Astrocyte of the cerebellum (primary cell): ENCODE measurements around the gene GLP1R.

Experiments used
- DNase-seq: peaks from one replicate; pipeline ENCODE4 v3.0.0-alpha.2; 2011; ENCODE audit warnings: low read depth
- H3K4me3 ChIP-seq: 2 replicates; pipeline ENCODE4 v1.5.1; 2011; ENCODE audit warnings: mild to moderate bottlenecking, low read depth, low read length, moderate library complexity
- CTCF ChIP-seq: IDR thresholded peaks from 2 replicates; pipeline ENCODE4 v1.5.1; 2012; ENCODE audit warnings: low read length, low read depth, moderate library complexity, mild to moderate bottlenecking; ENCODE audit errors: missing control alignments
- in situ Hi-C: cut with HindIII; loops from 2 replicates; pipeline ENCODE4 v1.10.0; 2017; ENCODE audit warnings: low sequenced_read_pairs

GLP1R gene

GRCh38 chr6:39065561-39065960, 17.0 kb downstream of the GLP1R start:
- no peak for DNase-seq
- in situ Hi-C loops = no loop called here
- TF ChIP-seq CTCF = no peak
- H3K4me3 ChIP-seq = no peak overlapping the region

GRCh38 chr6:39068391-39068790, 19.8 kb downstream of the GLP1R start:
- no peak overlapping the region for H3K4me3 ChIP-seq
- in situ Hi-C loops = no loop called here
- no peak for DNase-seq
- no peak for TF ChIP-seq CTCF

- H3K4me3 ChIP-seq = no peak overlapping the region
- DNase-seq = no peak
- TF ChIP-seq CTCF = no peak
- in situ Hi-C loops = no loop called here
Observed at GRCh38 chr6:39072830-39073229, 24.2 kb downstream of the GLP1R start.

GRCh38 chr6:39073471-39074355, 25.1 kb downstream of the GLP1R start:
- in situ Hi-C loops = no loop called here
- DNase-seq = no peak
- no peak for TF ChIP-seq CTCF
- no peak overlapping the region for H3K4me3 ChIP-seq

- no peak for DNase-seq
- H3K4me3 ChIP-seq = no peak overlapping the region
- in situ Hi-C loops = no loop called here
- no peak for TF ChIP-seq CTCF
Observed at GRCh38 chr6:39074486-39074885, 25.9 kb downstream of the GLP1R start.

GRCh38 chr6:39075010-39075686, 26.6 kb downstream of the GLP1R start:
- no peak for DNase-seq
- no peak for TF ChIP-seq CTCF
- in situ Hi-C loops = no loop called here
- no peak overlapping the region for H3K4me3 ChIP-seq
